SU-DHL-6 (cell line): ENCODE measurements around the gene CPNE8.

Source experiments
- H2AFZ ChIP-seq: fragments of 200-600 bp; sonication (generic); 2 replicates; pipeline ENCODE4 v1.6.1; 2014; ENCODE audit warnings: low read depth, mild to moderate bottlenecking, moderate library complexity, mixed read lengths, antibody characterized with exemption, low read length; ENCODE audit not compliant: severe bottlenecking
- H3F3A ChIP-seq: fragments of 200-600 bp; shearing (Covaris generic); 2 replicates; pipeline ENCODE4 v1.6.0; 2016; ENCODE audit warnings: antibody characterized with exemption, mild to moderate bottlenecking; ENCODE audit not compliant: insufficient read depth
- H3K27ac ChIP-seq: fragments of 200-600 bp; sonication (generic); 2 replicates; pipeline ENCODE4 v1.5.1; 2016; ENCODE audit warnings: low read depth, mild to moderate bottlenecking, low read length, moderate library complexity, mixed read lengths
- H3K27me3 ChIP-seq: fragments of 200-600 bp; sonication (generic), shearing (Covaris generic); 2 replicates; pipeline ENCODE4 v1.6.0; 2014; ENCODE audit warnings: mild to moderate bottlenecking, low read length
- H3K36me3 ChIP-seq: fragments of 200-600 bp; sonication (generic); 2 replicates; pipeline ENCODE4 v1.6.1; 2014; ENCODE audit warnings: mild to moderate bottlenecking, low read length, mixed read lengths
- H3K4me2 ChIP-seq: fragments of 300-600, 200-600 bp; shearing (Covaris generic), sonication (generic); 2 replicates; pipeline ENCODE4 v1.6.0; 2014; ENCODE audit warnings: low read length, low read depth, mild to moderate bottlenecking; ENCODE audit not compliant: poor library complexity, severe bottlenecking
- H3K4me3 ChIP-seq: fragments of 200-600 bp; sonication (generic); 2 replicates; pipeline ENCODE4 v1.5.1; 2014; ENCODE audit warnings: antibody characterized with exemption, low read length, mild to moderate bottlenecking, mixed read lengths; ENCODE audit not compliant: insufficient read depth, poor library complexity, severe bottlenecking
- H3K79me2 ChIP-seq: fragments of 200-600 bp; sonication (generic); 2 replicates; pipeline ENCODE4 v1.6.1; 2014; ENCODE audit warnings: mild to moderate bottlenecking, low read length, moderate library complexity; ENCODE audit not compliant: insufficient read depth
- H3K9ac ChIP-seq: fragments of 200-600 bp; sonication (generic); 2 replicates; pipeline ENCODE4 v1.7.0; 2014; ENCODE audit warnings: mild to moderate bottlenecking, low read length
- H3K9me2 ChIP-seq: fragments of 200-600 bp; sonication (generic); replicated peaks from 2 replicates; pipeline ENCODE4 v1.6.1; 2014; ENCODE audit warnings: low read length; ENCODE audit not compliant: insufficient read depth
- H3K9me3 ChIP-seq: fragments of 200-600 bp; sonication (generic); 2 replicates; pipeline ENCODE4 v1.6.1; 2014; ENCODE audit warnings: low read length, mixed read lengths; ENCODE audit not compliant: insufficient read depth
- H4K20me1 ChIP-seq: fragments of 200-600 bp; sonication (generic); 2 replicates; pipeline ENCODE4 v1.6.1; 2014; ENCODE audit warnings: low read depth, mild to moderate bottlenecking, antibody characterized with exemption, low read length, moderate library complexity, mixed read lengths
- EZH2phosphoT487 ChIP-seq: fragments of 200-600 bp; sonication (generic), shearing (Covaris generic); conservative IDR thresholded peaks from 2 replicates; pipeline ENCODE4 v1.6.1; 2018; ENCODE audit warnings: mild to moderate bottlenecking, antibody characterized with exemption, low read length, moderate library complexity, mixed read lengths
- TF ChIP-seq, protein P1 (sequence below): fragments of 200-600 bp; sonication (generic); IDR thresholded peaks from one replicate; pipeline ENCODE4 v1.5.1; 2017; ENCODE audit warnings: antibody characterized with exemption, mild to moderate bottlenecking, low read length, moderate library complexity; ENCODE audit not compliant: insufficient read depth, poor library complexity, severe bottlenecking

The CPNE8 gene

DNA sequence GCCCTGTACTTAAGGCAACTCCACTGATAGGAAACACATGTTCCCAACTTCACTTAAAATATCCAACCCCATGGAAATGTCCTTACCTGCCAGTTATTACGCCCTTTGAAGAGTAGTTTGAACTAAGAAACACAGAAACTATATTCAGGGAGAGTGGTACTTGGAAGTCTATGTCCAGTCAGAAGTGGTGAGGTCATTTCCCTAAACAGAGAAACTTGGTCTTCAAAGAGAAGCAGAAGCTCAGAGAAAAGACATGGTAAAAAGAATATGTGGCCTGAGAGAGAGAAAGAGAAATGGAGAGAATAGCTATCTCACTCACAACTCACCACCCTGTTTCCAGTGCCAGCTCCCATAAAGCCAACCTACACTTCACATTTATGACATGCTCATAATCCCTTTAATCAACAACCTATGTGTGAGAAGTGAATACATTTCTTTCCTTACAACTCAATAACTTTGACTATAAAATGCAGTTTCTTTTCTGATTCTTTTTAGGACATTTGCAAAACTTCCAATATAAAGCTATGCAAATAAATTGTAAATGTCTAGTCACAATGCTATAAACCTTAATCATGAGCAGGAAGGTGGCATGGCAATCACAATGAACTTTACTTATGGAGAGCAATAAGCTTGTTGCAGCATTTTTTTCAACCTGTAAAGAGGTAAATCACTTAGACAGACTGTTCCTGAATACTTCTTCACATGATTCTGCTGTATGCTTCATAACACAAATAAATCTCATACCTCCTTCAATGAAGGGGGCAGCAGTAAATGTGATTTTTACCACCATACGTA is 67.1 kb downstream of the CPNE8 start:
- no peak for TF ChIP-seq EZH2phosphoT487
- TF ChIP-seq, protein P1, sequence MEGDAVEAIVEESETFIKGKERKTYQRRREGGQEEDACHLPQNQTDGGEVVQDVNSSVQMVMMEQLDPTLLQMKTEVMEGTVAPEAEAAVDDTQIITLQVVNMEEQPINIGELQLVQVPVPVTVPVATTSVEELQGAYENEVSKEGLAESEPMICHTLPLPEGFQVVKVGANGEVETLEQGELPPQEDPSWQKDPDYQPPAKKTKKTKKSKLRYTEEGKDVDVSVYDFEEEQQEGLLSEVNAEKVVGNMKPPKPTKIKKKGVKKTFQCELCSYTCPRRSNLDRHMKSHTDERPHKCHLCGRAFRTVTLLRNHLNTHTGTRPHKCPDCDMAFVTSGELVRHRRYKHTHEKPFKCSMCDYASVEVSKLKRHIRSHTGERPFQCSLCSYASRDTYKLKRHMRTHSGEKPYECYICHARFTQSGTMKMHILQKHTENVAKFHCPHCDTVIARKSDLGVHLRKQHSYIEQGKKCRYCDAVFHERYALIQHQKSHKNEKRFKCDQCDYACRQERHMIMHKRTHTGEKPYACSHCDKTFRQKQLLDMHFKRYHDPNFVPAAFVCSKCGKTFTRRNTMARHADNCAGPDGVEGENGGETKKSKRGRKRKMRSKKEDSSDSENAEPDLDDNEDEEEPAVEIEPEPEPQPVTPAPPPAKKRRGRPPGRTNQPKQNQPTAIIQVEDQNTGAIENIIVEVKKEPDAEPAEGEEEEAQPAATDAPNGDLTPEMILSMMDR = no peak

DNA sequence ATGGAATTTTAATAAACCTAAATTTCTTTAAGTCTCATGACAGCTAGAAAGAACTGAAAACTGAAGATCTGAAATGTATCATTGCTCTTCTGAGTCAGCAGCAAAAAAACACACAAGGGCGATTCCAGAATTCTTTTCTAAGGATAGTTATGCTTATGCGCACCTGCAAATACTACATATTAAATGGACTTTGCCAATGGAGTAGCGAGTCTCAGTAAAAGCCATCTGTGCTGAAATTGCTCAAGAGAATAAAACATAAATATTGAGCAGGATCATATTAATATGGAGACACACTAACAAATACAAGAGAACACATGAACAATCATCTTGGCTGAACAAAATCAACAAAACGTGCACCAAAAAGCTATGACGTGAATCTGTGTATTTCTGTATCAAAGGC is 73.7 kb downstream of the CPNE8 start:
- Histone ChIP-seq H3K9me2 (no peaks in the 10 kb centered on the region), H3F3A (no peaks in the 10 kb centered on the region), H3K4me3 (no peak overlapping the region), H3K9me3 (no peaks in the 10 kb centered on the region), H3K27me3 (no peaks in the 10 kb centered on the region), H4K20me1 (no peaks in the 10 kb centered on the region), H3K27ac (no peak overlapping the region), H3K36me3 (no peaks in the 10 kb centered on the region), H2AFZ (no peak overlapping the region), H3K79me2 (no peaks in the 10 kb centered on the region), H3K9ac (no peak overlapping the region), H3K4me2 (no peak overlapping the region)
- TF ChIP-seq, protein P1 = no peak
- TF ChIP-seq EZH2phosphoT487 = no peak

More for the DNA sequence above, 67.1 kb downstream of the CPNE8 start:
- Histone ChIP-seq H3K9ac (no peak overlapping the region), H3K9me3 (no peaks in the 10 kb centered on the region), H3K36me3 (no peaks in the 10 kb centered on the region), H3K9me2 (no peaks in the 10 kb centered on the region), H3K79me2 (no peaks in the 10 kb centered on the region), H3K4me3 (no peak overlapping the region), H3K4me2 (no peak overlapping the region), H3K27ac (no peak overlapping the region), H2AFZ (no peak overlapping the region), H3K27me3 (no peaks in the 10 kb centered on the region), H4K20me1 (no peaks in the 10 kb centered on the region), H3F3A (no peaks in the 10 kb centered on the region)

DNA sequence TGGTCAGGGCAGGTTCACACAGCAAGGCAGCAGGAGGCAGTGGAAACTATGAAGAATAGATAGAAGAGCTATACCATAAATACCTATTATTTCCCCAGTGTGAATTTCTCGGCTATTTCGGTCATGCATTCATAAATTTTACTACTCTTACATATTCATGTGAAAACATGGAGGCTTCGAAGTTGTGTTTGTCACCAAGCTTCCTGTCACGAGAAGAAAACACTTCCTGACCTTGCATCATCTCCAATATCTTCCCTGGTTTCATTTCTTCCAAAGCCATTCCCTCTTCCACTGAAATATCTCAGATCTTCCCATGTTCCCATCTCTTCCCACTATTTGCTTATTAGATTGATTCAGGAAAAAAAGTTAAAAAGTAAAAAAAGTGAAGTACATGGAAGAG is 80.4 kb downstream of the CPNE8 start:
- Histone ChIP-seq H3K36me3 (no peaks in the 10 kb centered on the region), H4K20me1 (no peaks in the 10 kb centered on the region), H3K4me2 (no peak overlapping the region), H3K9me2 (no peaks in the 10 kb centered on the region), H3K9me3 (no peaks in the 10 kb centered on the region), H2AFZ (no peak overlapping the region), H3K27me3 (no peaks in the 10 kb centered on the region), H3K27ac (no peak overlapping the region), H3F3A (no peaks in the 10 kb centered on the region), H3K9ac (no peak overlapping the region), H3K79me2 (no peaks in the 10 kb centered on the region), H3K4me3 (no peak overlapping the region)
- no peak for TF ChIP-seq EZH2phosphoT487
- TF ChIP-seq, protein P1 = no peak
